ENCODE results near the gene PPP1R17.

The PPP1R17 gene

GRCh38 chr7:31707089-31707488 lies 20.1 kb downstream of the PPP1R17 start:
- Histone ChIP-seq H4K8ac (ENCODE audit: low read length) (no peak overlapping the region), H2BK15ac (ENCODE audit: low read depth, poor library complexity, severe bottlenecking) (no peak overlapping the region), H2AFZ (ENCODE audit: low read depth, low read length) (no peak overlapping the region), H3K18ac (ENCODE audit: low read depth in 1 of 2, low read length in 2 of 2) (no peak overlapping the region), H3K27me3 (ENCODE audit: control insufficient read depth in 1 of 2, insufficient read depth in 1 of 2, low read length in 2 of 2) (peaks cover 0 to 8% of the 10 kb centered on the region in 2 experiments), H3K23ac (ENCODE audit: low read length in 2 of 2) (no peak overlapping the region), H3K79me1 (replicated peaks; ENCODE audit: low read length, poor library complexity, severe bottlenecking) (no peaks in the 10 kb centered on the region), H2BK120ac (ENCODE audit: low read depth, low read length) (no peak overlapping the region), H2BK12ac (ENCODE audit: low read length in 2 of 2) (no peak overlapping the region), H3K36me3 (ENCODE audit: control insufficient read depth in 1 of 2, insufficient read depth in 2 of 2, low read depth in 1 of 2, low read length in 2 of 2) (no peaks in the 10 kb centered on the region), H2AK5ac (ENCODE audit: low read length, severe bottlenecking) (no peak overlapping the region), H3K9ac (ENCODE audit: low read length) (no peak overlapping the region), H3K9me3 (ENCODE audit: control insufficient read depth, low read length) (no peaks in the 10 kb centered on the region), H3K27ac (ENCODE audit: low read length, poor library complexity, severe bottlenecking) (no peak overlapping the region), H3K4me2 (ENCODE audit: low read length, poor library complexity, severe bottlenecking) (no peak overlapping the region), H4K91ac (ENCODE audit: low read length) (no peak overlapping the region), H3K4me3 (ENCODE audit: insufficient read depth in 1 of 2, low read depth in 1 of 2, low read length in 2 of 2) (no peak overlapping the region), H3K14ac (ENCODE audit: low read length in 2 of 2) (no peak overlapping the region), H3K4me1 (ENCODE audit: control insufficient read depth, insufficient read depth, low read depth, low read length) (no peaks in the 10 kb centered on the region), H3K4ac (ENCODE audit: low read depth in 1 of 2, low read length in 2 of 2) (no peak overlapping the region), H2BK5ac (ENCODE audit: low read depth, low read length, poor library complexity, severe bottlenecking) (no peak overlapping the region)
- WGBS: 48% methylated on average over 5 of the region's 5 CpGs
- DNase-seq: no peak

- Histone ChIP-seq H3K9me3 (ENCODE audit: control insufficient read depth, low read length) (no peaks in the 10 kb centered on the region), H3K4me2 (ENCODE audit: low read length, poor library complexity, severe bottlenecking) (no peak overlapping the region), H4K91ac (ENCODE audit: low read length) (no peak overlapping the region), H2BK12ac (ENCODE audit: low read length in 2 of 2) (no peak overlapping the region), H3K9ac (ENCODE audit: low read length) (no peak overlapping the region), H3K4me1 (ENCODE audit: control insufficient read depth, insufficient read depth, low read depth, low read length) (no peaks in the 10 kb centered on the region), H3K79me1 (replicated peaks; ENCODE audit: low read length, poor library complexity, severe bottlenecking) (no peaks in the 10 kb centered on the region), H3K27me3 (ENCODE audit: control insufficient read depth in 1 of 2, insufficient read depth in 1 of 2, low read length in 2 of 2) (peaks cover 0 to 6% of the 10 kb centered on the region in 2 experiments), H3K14ac (ENCODE audit: low read length in 2 of 2) (no peak overlapping the region), H3K4ac (ENCODE audit: low read depth in 1 of 2, low read length in 2 of 2) (no peak overlapping the region), H2AFZ (ENCODE audit: low read depth, low read length) (no peak overlapping the region), H3K4me3 (ENCODE audit: insufficient read depth in 1 of 2, low read depth in 1 of 2, low read length in 2 of 2) (no peak overlapping the region), H3K23ac (ENCODE audit: low read length in 2 of 2) (no peak overlapping the region), H3K18ac (ENCODE audit: low read depth in 1 of 2, low read length in 2 of 2) (no peak overlapping the region), H2AK5ac (ENCODE audit: low read length, severe bottlenecking) (no peak overlapping the region), H3K36me3 (ENCODE audit: control insufficient read depth in 1 of 2, insufficient read depth in 2 of 2, low read depth in 1 of 2, low read length in 2 of 2) (no peaks in the 10 kb centered on the region), H3K27ac (ENCODE audit: low read length, poor library complexity, severe bottlenecking) (no peak overlapping the region), H2BK5ac (ENCODE audit: low read depth, low read length, poor library complexity, severe bottlenecking) (no peak overlapping the region), H2BK120ac (ENCODE audit: low read depth, low read length) (no peak overlapping the region), H4K8ac (ENCODE audit: low read length) (no peak overlapping the region), H2BK15ac (ENCODE audit: low read depth, poor library complexity, severe bottlenecking) (no peak overlapping the region)
- DNase-seq: no peak
- WGBS: 0% methylated on average over 1 of the region's 1 CpG
These were observed 23.2 kb downstream of the PPP1R17 start for GRCh38 chr7:31710171-31710570.

GRCh38 chr7:31716355-31716754 lies 29.3 kb downstream of the PPP1R17 start:
- no peak overlapping the region for H3K4me3 ChIP-seq (ENCODE audit: insufficient read depth in 1 of 2, low read depth in 1 of 2, low read length in 2 of 2)

GRCh38 chr7:31720366-31720765 lies 33.4 kb downstream of the PPP1R17 start:
- no peak overlapping the region for H2BK120ac ChIP-seq (ENCODE audit: low read depth, low read length)
- no peak for DNase-seq
- no peak overlapping the region for H3K14ac ChIP-seq (ENCODE audit: low read length in 2 of 2)
- H3K18ac ChIP-seq (ENCODE audit: low read depth in 1 of 2, low read length in 2 of 2): no peak overlapping the region
- H3K23ac ChIP-seq (ENCODE audit: low read length in 2 of 2): no peak overlapping the region
- H3K4me1 ChIP-seq (ENCODE audit: control insufficient read depth, insufficient read depth, low read depth, low read length): no peaks in the 10 kb centered on the region
- H3K4ac ChIP-seq (ENCODE audit: low read depth in 1 of 2, low read length in 2 of 2): no peak overlapping the region
- H2BK15ac ChIP-seq (ENCODE audit: low read depth, poor library complexity, severe bottlenecking): no peak overlapping the region
- no peak overlapping the region for H2BK5ac ChIP-seq (ENCODE audit: low read depth, low read length, poor library complexity, severe bottlenecking)
- no peaks in the 10 kb centered on the region for H3K36me3 ChIP-seq (ENCODE audit: control insufficient read depth in 1 of 2, insufficient read depth in 2 of 2, low read depth in 1 of 2, low read length in 2 of 2)
- H4K91ac ChIP-seq (ENCODE audit: low read length): no peak overlapping the region
- H3K9me3 ChIP-seq (ENCODE audit: control insufficient read depth, low read length): no peaks in the 10 kb centered on the region
- 85% methylated on average over 6 of the region's 8 CpGs for WGBS
- no peak overlapping the region for H4K8ac ChIP-seq (ENCODE audit: low read length)
- H2AFZ ChIP-seq (ENCODE audit: low read depth, low read length): no peak overlapping the region
- H3K27ac ChIP-seq (ENCODE audit: low read length, poor library complexity, severe bottlenecking): no peak overlapping the region
- H3K4me3 ChIP-seq (ENCODE audit: insufficient read depth in 1 of 2, low read depth in 1 of 2, low read length in 2 of 2): no peak overlapping the region
- peaks cover 0 to 21% of the 10 kb centered on the region in 2 experiments for H3K27me3 ChIP-seq (ENCODE audit: control insufficient read depth in 1 of 2, insufficient read depth in 1 of 2, low read length in 2 of 2)
- no peaks in the 10 kb centered on the region for H3K79me1 ChIP-seq (replicated peaks; ENCODE audit: low read length, poor library complexity, severe bottlenecking)
- H2BK12ac ChIP-seq (ENCODE audit: low read length in 2 of 2): no peak overlapping the region
- no peak overlapping the region for H3K9ac ChIP-seq (ENCODE audit: low read length)
- H2AK5ac ChIP-seq (ENCODE audit: low read length, severe bottlenecking): no peak overlapping the region
- no peak overlapping the region for H3K4me2 ChIP-seq (ENCODE audit: low read length, poor library complexity, severe bottlenecking)

More at GRCh38 chr7:31716355-31716754, 29.3 kb downstream of the PPP1R17 start:
- Histone ChIP-seq H3K9ac (ENCODE audit: low read length) (no peak overlapping the region), H2AFZ (ENCODE audit: low read depth, low read length) (no peak overlapping the region), H3K23ac (ENCODE audit: low read length in 2 of 2) (no peak overlapping the region), H3K27ac (ENCODE audit: low read length, poor library complexity, severe bottlenecking) (no peak overlapping the region), H3K4me1 (ENCODE audit: control insufficient read depth, insufficient read depth, low read depth, low read length) (no peaks in the 10 kb centered on the region), H2BK15ac (ENCODE audit: low read depth, poor library complexity, severe bottlenecking) (no peak overlapping the region), H3K18ac (ENCODE audit: low read depth in 1 of 2, low read length in 2 of 2) (no peak overlapping the region), H3K14ac (ENCODE audit: low read length in 2 of 2) (no peak overlapping the region), H2BK120ac (ENCODE audit: low read depth, low read length) (no peak overlapping the region), H3K79me1 (replicated peaks; ENCODE audit: low read length, poor library complexity, severe bottlenecking) (no peaks in the 10 kb centered on the region), H3K36me3 (ENCODE audit: control insufficient read depth in 1 of 2, insufficient read depth in 2 of 2, low read depth in 1 of 2, low read length in 2 of 2) (no peaks in the 10 kb centered on the region), H3K27me3 (ENCODE audit: control insufficient read depth in 1 of 2, insufficient read depth in 1 of 2, low read length in 2 of 2) (peaks cover 0 to 5% of the 10 kb centered on the region in 2 experiments), H3K4me2 (ENCODE audit: low read length, poor library complexity, severe bottlenecking) (no peak overlapping the region), H2BK12ac (ENCODE audit: low read length in 2 of 2) (no peak overlapping the region), H3K4ac (ENCODE audit: low read depth in 1 of 2, low read length in 2 of 2) (no peak overlapping the region), H4K91ac (ENCODE audit: low read length) (no peak overlapping the region), H4K8ac (ENCODE audit: low read length) (no peak overlapping the region), H2AK5ac (ENCODE audit: low read length, severe bottlenecking) (no peak overlapping the region), H3K9me3 (ENCODE audit: control insufficient read depth, low read length) (no peaks in the 10 kb centered on the region), H2BK5ac (ENCODE audit: low read depth, low read length, poor library complexity, severe bottlenecking) (no peak overlapping the region)
- no CpG with 5 or more reads among the region's 1 CpG for WGBS
- DNase-seq: no peak
